Measurements from ENCODE around the gene ARHGAP26.
"Not testable (repeated sequence)": the region's sequence is repeated elsewhere in the genome, so short reads cannot be mapped to it uniquely, and the experiment has no call there.

- TF ChIP-seq CTCF, EP300 (IDR thresholded peaks at IDR 0.05): not testable (repeated sequence)
Measured at GRCh38 chr5:143203301-143203956, 433.3 kb downstream of the ARHGAP26 start.
